KMS-11 (cell line): ENCODE results near the gene CAPN11.

ENCODE experiments used
- H2AFZ ChIP-seq: fragments of 200-600 bp; sonication (generic); 2 replicates; pipeline ENCODE4 v1.6.1; 2016; ENCODE audit warnings: antibody characterized with exemption, mixed run types, low read depth
- H3K27ac ChIP-seq: fragments of 200-600 bp; sonication (generic); 2 replicates; pipeline ENCODE4 v1.6.1; 2016; ENCODE audit warnings: mild to moderate bottlenecking, mixed run types
- H3K27me3 ChIP-seq: fragments of 200-600 bp; sonication (generic); 2 replicates; pipeline ENCODE4 v1.6.1; 2017; ENCODE audit warnings: mild to moderate bottlenecking, low read depth, mixed run types, moderate library complexity; ENCODE audit not compliant: insufficient read depth
- H3K36me3 ChIP-seq: fragments of 200-600 bp; sonication (generic); 2 replicates; pipeline ENCODE4 v1.6.1; 2017; ENCODE audit warnings: mild to moderate bottlenecking, mixed run types; ENCODE audit not compliant: insufficient read depth
- H3K4me1 ChIP-seq: fragments of 200-600 bp; sonication (generic); 2 replicates; pipeline ENCODE4 v1.6.1; 2016; ENCODE audit warnings: mild to moderate bottlenecking, low read depth, mixed run types; ENCODE audit not compliant: poor library complexity, severe bottlenecking
- H3K4me2 ChIP-seq: fragments of 200-600 bp; sonication (generic); 2 replicates; pipeline ENCODE4 v1.7.0; 2016; ENCODE audit warnings: mild to moderate bottlenecking, mixed run types
- H3K4me3 ChIP-seq: fragments of 200-600 bp; sonication (generic); IDR thresholded peaks from 2 replicates; pipeline ENCODE4 v1.6.1; 2017; ENCODE audit warnings: low read depth, low read length, mixed read lengths; ENCODE audit not compliant: insufficient read depth
- H3K79me2 ChIP-seq: fragments of 200-600 bp; sonication (generic); 2 replicates; pipeline ENCODE4 v1.6.1; 2016; ENCODE audit warnings: low read depth, mixed run types; ENCODE audit not compliant: insufficient read depth
- H3K9ac ChIP-seq: fragments of 200-600 bp; sonication (generic); 2 replicates; pipeline ENCODE4 v1.6.1; 2016; ENCODE audit warnings: mild to moderate bottlenecking, mixed run types
- H4K20me1 ChIP-seq: fragments of 200-600 bp; sonication (generic); 2 replicates; pipeline ENCODE4 v1.6.1; 2016; ENCODE audit warnings: mild to moderate bottlenecking, mixed run types; ENCODE audit not compliant: insufficient read depth
- CTCF ChIP-seq: fragments of 200-600 bp; sonication (generic); conservative IDR thresholded peaks from 2 replicates; pipeline ENCODE4 v1.6.1; 2017; ENCODE audit warnings: low read depth, mild to moderate bottlenecking, antibody characterized with exemption, low read length, moderate library complexity, mixed read lengths

CAPN11 gene

GRCh38 chr6:44211284-44211683 lies 52.7 kb downstream of the CAPN11 start:
- no peak overlapping the region for H2AFZ ChIP-seq
- no peak overlapping the region for H3K4me2 ChIP-seq
- H3K27ac ChIP-seq = no peak overlapping the region
- H3K27me3 ChIP-seq = no peaks in the 10 kb centered on the region
- H3K9ac ChIP-seq = no peak overlapping the region
- no peak overlapping the region for H3K4me3 ChIP-seq
- H3K79me2 ChIP-seq = no peaks in the 10 kb centered on the region
- H4K20me1 ChIP-seq = no peaks in the 10 kb centered on the region
- no peaks in the 10 kb centered on the region for H3K4me1 ChIP-seq
- no peak for TF ChIP-seq CTCF
- no peaks in the 10 kb centered on the region for H3K36me3 ChIP-seq

- no peaks in the 10 kb centered on the region for H3K36me3 ChIP-seq
- H3K4me2 ChIP-seq = no peak overlapping the region
- no peaks in the 10 kb centered on the region for H3K27me3 ChIP-seq
- H3K27ac ChIP-seq = no peak overlapping the region
- no peaks in the 10 kb centered on the region for H4K20me1 ChIP-seq
- H3K9ac ChIP-seq = no peak overlapping the region
- peaks cover 22% of the 10 kb centered on the region for H3K4me1 ChIP-seq
- no peaks in the 10 kb centered on the region for H3K79me2 ChIP-seq
- TF ChIP-seq CTCF = no peak
- no peak overlapping the region for H2AFZ ChIP-seq
- H3K4me3 ChIP-seq = no peak overlapping the region
These were observed 55.7 kb downstream of the CAPN11 start for GRCh38 chr6:44214307-44214706.

GRCh38 chr6:44216677-44217331 lies 58.2 kb downstream of the CAPN11 start, which contains the start of gene MYMX:
TSS of gene MYMX (plus strand) at chr6:44216926. CDS start at chr6:44217472, 546 bp downstream.
- Histone ChIP-seq H2AFZ (no peak within 1 kb of the TSS), H3K27me3 (no peaks in the 10 kb centered on the region), H3K4me3 (no peak within 1 kb of the TSS), H3K79me2 (no peaks in the 10 kb centered on the region), H3K27ac (no peak within 1 kb of the TSS), H3K9ac (no peak within 1 kb of the TSS), H3K4me1 (peaks cover 43% of the 10 kb centered on the region), H4K20me1 (no peaks in the 10 kb centered on the region), H3K4me2 (no peak within 1 kb of the TSS), H3K36me3 (no peaks in the 10 kb centered on the region)
- TF ChIP-seq CTCF = no peak

- Histone ChIP-seq H3K36me3 (no peaks in the 10 kb centered on the region), H3K27ac (no peak overlapping the region), H3K4me1 (peaks cover 48% of the 10 kb centered on the region), H3K79me2 (no peaks in the 10 kb centered on the region), H3K4me2 (peak overlapping the region; percentile 93), H3K9ac (no peak overlapping the region), H4K20me1 (no peaks in the 10 kb centered on the region), H2AFZ (no peak overlapping the region), H3K27me3 (no peaks in the 10 kb centered on the region), H3K4me3 (no peak overlapping the region)
- no peak for TF ChIP-seq CTCF
These were observed 58.9 kb downstream of the CAPN11 start for GRCh38 chr6:44217332-44218143.
